GM12872 (cell line): ENCODE measurements around the gene ATP13A2.

Experiments
- TF ChIP-seq, protein P1 (sequence below): IDR thresholded peaks from 3 replicates; pipeline ENCODE4 v1.5.1; 2011; ENCODE audit warnings: low read depth, mild to moderate bottlenecking, low read length, moderate library complexity; ENCODE audit not compliant: insufficient read depth

Gene ATP13A2

DNA sequence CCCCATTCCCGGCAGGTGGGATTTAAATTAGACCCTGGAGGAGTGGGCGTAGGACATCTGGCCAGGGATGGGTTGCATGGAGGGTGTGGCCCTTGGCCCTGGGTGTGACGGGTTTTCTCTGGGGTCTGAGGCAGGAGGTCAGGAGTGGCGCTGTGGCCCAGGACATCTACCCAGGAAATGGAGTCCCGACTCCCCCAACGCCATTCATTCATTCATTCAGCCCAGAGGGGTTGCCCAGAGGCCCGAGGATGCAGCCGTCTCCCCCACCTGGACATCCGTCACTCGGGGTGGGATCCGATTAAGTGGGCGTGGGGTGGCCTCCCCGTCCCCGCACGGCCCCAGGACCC lies 663 bp downstream of the ATP13A2 start:
- TF ChIP-seq, protein P1, sequence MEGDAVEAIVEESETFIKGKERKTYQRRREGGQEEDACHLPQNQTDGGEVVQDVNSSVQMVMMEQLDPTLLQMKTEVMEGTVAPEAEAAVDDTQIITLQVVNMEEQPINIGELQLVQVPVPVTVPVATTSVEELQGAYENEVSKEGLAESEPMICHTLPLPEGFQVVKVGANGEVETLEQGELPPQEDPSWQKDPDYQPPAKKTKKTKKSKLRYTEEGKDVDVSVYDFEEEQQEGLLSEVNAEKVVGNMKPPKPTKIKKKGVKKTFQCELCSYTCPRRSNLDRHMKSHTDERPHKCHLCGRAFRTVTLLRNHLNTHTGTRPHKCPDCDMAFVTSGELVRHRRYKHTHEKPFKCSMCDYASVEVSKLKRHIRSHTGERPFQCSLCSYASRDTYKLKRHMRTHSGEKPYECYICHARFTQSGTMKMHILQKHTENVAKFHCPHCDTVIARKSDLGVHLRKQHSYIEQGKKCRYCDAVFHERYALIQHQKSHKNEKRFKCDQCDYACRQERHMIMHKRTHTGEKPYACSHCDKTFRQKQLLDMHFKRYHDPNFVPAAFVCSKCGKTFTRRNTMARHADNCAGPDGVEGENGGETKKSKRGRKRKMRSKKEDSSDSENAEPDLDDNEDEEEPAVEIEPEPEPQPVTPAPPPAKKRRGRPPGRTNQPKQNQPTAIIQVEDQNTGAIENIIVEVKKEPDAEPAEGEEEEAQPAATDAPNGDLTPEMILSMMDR = no peak

DNA sequence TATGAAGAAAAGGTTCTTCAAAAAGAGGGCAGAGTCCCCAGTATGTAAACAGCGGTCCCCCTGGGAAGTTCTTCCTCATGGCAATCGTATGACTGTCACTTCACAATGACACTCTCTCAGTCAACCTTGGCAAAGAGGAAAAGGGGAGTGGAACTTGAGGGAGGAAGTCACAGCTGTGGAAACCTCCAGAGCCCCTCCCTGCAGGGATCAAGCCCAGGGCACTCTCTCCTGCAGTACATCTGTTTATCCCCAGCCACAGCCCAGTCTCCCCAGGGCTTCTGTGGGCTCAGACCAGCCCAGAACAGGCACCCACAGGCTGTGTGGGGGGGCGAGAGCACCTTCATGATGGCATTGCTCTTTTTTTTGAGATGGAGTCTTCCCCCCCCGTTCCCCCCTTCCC lies 2.0 kb downstream of the ATP13A2 start:
- TF ChIP-seq, protein P1 = no peak

DNA sequence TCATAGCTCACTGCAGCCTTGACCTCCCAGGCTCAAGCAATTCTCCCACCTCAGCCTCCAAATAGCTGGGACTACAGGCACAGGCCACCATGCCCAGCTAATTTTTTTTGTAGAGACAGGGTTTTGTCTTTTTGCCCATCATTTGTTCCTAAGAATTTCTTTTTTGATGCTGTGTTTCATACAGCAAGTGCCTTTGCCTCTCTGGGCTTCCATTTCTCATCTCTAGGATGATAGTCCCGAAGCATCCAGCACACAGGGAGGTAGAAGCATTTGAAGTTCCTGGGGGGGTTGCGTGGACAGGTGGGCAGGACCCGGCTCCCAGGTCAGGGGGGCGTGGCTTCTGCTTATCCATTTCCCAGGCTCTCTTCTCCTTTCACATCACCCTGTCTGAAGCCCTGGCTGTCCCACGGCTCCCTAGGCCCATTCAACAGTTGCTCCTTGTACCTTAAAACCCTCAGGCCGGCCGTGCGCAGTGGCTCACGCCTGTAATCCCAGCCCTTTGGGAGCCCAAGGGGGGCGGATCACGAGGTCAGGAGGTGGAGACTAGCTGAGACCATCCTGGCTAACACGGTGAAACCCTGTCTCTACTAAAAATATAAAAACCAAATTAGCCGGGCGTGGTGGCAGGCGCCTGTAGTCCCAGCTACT lies 3.4 kb downstream of the ATP13A2 start:
- TF ChIP-seq, protein P1 = no peak

DNA sequence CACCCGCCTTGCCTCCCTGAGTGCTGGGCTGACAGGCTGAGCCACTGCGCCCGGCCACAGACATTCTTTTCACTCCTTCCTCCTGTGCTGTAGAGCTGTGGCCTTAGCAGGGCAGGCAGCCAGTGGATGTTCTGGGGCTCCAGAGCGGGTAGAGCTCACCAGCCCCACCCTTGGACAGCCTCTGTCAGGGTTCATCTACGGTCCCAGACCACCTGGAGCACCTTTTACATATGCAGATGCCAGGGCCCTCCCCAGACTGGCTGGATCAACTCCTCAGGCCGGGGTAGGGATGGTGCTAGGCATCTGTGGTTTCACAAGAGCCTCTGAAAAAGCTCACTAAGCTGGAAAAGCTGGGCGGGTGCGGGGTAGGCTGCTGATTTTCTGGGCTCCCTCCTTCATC lies 4.6 kb downstream of the ATP13A2 start:
- TF ChIP-seq, protein P1 = no peak

DNA sequence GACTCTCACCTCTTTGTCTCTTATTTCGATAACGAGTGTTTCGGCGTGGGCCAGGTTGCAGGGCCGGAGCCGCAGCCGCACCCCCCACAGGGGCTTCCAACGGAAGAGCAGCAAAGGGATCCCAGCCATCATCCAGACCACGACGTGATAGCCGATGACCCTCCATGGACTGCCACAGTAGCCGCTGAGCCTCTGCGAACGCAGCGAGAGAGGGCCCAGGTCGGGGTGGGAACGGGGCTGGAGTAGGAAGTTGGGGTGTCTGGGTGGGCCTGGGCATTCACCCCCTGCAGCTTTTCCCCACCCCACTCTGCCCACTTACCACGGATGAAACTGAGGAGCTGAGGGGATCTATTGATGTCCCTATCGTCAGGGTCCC lies 6.4 kb downstream of the ATP13A2 start:
- TF ChIP-seq, protein P1 = no peak

GRCh38 chr1:17004466-17005364 lies 7.0 kb downstream of the ATP13A2 start:
- TF ChIP-seq, protein P1 = no peak

DNA sequence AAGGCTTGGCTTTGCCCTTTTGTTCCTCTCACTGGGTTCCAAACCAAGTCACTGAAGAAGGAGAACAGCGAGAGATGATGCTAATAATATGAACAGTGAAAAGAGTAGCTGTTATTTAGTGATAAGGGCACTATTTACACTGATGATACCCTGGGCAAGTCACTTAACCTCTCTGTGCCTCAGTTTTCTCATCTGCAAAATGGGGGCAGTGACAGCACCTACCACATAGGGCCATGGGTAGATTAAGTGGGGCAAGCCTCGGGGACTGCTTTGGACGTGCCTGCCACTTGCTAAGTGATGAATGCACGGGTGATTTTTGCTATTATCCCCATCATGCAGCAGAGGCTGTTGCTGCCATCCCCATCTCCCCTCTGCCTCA lies 9.2 kb downstream of the ATP13A2 start:
- TF ChIP-seq, protein P1 = no peak
